HL-60/S4 (cell line): ENCODE measurements around the gene DDX25.
"Not testable (repeated sequence)": the region's sequence is repeated elsewhere in the genome, so short reads cannot be mapped to it uniquely, and the experiment has no call there.

Experiments used
- in situ Hi-C: fragments of 300-500 bp; cut with MboI; formaldehyde crosslinking; loops from 2 replicates; pipeline ENCODE4 v1.14.3; 2022; ENCODE audit warnings: low sequenced_read_pairs

Gene DDX25

DNA sequence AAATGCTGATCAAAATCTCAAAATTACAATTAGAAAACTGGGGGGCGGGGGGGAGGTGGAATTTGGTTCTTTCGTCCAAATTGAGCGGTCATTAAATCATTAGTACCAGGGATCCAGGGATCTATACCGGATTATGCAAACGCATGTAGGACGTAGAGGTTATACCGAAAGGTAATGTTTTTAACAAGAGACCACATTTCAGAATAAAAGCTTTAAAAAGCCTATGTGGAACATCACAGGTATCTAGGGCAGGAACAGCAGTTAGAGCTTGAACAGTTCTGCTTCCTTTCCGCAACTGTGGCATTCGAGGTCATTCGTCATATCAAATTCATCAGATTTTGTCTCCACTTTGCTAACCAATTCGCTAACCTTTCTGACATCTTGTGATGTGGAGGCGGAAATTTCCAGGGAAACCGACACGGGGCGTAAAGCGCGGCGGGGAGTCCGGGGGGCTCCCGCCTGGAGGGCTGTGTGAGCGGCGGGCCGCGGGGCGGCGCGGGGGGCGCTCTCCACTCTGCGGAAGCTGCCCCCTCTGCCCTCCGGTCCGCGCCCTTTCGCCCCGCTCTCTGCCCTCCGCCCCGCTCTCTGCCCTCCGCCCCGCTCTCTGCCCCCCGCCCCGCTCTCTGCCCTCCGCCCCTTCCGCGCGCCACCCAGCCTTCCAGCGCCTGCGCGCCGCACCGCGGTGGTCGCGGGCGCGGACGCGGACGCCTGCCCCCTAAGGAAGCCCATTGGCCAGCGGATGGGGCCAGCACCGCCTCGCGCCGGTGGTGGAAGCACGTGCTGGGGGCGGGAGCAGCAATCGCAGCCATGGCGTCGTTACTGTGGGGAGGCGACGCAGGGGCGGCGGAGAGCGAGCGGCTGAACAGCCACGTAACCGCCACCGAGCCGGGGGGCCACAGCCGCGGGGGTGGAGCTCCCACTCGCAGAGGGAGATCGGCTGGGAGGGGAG is at the start of gene DDX25:
Gene DDX25, plus strand, starts transcription at position 798 of the 949 bp plus-strand sequence. Its CDS starts 10 bp downstream, at position 808.
- in situ Hi-C loops: no loop called here

DNA sequence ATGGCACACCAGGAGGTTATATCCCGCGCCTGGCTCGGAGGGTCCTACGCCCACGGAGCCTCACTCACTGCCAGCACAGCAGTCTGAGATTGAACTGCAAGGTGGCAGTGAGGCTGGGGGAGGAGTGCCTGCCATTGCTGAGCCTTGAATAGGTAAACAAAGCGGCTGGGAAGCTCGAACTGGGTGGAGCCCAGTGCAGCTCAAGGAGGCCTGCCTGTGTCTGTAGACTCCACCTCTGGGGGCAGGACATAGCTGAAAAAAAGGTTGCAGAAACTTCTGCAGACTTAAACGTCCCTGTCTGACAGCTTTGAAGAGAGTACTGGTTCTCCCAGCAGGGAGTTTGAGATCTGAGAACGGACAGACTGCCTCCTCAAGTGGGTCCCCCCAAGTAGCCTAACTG is 46.6 kb upstream of the DDX25 start:
- in situ Hi-C loops: not testable (repeated sequence)

DNA sequence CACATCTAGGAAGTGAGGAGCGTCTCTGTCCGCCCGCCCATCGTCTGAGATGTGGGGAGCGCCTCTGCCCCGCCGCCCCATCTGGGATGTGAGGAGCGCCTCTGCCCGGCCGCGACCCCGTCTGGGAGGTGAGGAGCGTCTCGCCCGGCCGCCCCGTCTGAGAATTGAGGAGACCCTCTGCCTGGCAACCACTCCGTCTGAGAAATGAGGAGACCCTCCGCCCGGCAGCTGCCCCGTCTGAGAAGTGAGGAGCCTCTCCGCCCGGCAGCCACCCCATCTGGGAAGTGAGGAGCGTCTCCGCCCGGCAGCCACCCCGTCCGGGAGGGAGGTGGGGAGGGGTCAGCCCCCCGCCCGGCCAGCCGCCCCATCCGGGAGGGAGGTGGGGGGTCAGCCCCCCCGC is 41.5 kb upstream of the DDX25 start:
- in situ Hi-C loops: not testable (repeated sequence)

DNA sequence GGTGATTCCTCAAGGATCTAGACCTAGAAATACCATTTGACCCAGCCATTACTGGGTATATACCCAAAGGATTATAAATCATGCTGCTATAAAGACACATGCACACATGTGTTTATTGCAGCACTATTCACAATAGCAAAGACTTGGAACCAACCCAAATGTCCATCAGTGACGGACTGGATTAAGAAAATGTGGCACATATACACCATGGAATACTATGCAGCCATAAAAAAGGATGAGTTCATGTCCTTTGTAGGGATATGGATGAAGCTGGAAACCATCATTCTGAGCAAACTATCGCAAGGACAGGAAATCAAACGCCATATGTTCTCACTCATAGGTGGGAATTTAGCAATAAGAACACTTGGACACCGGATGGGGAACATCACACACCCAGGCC is 39.0 kb upstream of the DDX25 start:
- in situ Hi-C loops: not testable (repeated sequence)

DNA sequence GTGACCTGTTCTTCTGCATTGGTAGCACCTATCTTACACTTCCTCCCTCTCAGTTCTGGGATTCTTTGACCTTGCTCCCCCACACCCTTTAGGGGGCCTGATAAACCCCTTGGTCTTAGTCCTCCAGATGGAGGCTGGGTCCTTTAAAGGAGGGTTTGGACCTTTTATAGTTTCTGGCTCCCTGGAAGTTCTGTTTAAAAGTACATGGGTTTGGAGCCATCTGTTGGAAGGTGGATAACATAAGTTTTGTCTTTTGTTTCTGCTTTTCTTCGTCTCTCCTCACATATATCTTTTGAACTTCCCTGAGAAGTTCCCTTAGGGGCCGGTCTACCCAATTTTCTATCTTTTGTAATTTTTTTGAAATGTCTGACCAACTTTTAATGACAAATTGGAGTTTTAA is 34.8 kb upstream of the DDX25 start:
- in situ Hi-C loops: no loop called here

DNA sequence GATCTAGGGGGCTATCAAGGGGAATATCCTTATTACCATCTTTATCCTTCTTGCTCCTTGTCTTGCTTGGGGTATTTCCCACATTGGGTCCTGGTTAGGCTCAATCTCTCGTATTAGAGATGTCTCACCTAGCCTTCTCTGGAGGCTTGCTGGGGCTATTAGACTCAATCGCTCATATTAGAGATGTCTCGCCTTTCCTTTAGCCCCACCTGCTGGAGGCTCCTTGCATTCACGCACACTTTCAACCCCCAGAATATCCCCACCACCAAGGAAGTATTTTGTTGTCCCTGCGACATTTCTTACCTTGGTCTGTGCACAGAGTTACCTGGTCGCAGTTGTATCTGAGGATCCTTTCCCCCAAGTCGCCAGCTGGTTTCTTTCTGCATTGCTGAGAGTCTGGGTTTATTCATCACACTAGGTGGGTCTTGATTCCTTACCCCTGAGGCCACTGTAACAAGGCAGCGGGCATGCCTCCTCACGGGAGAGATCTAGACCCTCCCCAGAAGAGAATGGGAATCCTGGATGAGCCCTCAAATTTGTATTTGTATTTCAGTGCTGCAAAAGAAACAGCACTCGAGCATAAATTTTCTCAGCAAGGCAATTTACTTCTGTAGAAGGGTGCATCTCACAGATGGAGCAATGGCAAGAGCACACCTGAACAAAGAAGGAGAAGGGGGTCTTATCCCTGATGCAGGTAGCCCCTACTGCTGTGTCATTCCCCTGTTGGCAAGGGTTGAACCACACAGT is 32.7 kb upstream of the DDX25 start:
- in situ Hi-C loops: no loop called here

DNA sequence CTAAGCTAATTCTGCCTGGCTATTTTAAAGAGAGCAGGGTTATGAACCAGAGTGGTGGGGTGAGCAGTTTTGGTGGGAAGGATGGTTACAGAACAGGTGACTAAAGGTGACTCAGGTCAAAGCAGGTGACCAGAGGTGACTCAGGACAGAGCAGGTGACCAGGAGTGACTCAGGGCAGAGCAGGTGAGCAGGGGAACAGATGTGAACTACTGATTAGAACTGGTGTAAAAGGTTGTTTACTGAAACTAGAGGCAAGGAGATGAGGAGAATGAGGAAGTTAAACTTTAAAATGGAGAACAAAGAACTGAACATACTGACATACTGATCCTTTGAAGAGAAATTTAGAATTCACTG is 32.2 kb upstream of the DDX25 start:
- in situ Hi-C loops: no loop called here

DNA sequence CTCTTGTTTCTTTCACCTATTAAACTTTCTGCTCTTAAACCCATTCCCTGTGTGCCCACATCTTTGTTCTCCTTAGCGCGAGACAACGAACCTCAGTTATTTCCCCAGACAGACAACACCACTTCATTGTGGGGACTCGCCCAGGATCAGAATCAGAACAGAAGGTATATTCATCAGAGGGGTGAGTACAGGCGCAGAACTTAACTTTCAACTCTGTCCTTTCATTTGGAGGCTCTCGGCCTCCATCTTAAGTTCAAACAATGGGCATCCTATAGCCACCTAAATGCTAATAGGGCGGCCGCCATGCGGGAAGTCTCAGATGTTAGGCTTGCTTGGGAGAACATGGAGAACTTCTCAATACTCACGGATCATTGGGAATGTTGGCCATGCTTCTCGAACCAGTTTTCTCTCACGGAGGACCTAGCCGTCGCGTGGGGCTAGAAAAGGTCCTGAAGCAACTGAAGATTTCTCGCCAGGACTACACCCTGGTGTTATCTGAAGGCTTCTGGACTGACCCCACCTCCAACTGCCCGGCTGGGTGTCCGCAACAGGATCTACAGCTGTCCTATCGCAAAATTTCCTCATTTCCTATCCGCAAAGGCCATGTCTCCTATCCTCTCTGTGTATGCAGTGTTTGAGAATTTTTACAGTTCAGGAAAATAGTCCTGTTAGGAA is 30.3 kb upstream of the DDX25 start:
- in situ Hi-C loops: no loop called here

DNA sequence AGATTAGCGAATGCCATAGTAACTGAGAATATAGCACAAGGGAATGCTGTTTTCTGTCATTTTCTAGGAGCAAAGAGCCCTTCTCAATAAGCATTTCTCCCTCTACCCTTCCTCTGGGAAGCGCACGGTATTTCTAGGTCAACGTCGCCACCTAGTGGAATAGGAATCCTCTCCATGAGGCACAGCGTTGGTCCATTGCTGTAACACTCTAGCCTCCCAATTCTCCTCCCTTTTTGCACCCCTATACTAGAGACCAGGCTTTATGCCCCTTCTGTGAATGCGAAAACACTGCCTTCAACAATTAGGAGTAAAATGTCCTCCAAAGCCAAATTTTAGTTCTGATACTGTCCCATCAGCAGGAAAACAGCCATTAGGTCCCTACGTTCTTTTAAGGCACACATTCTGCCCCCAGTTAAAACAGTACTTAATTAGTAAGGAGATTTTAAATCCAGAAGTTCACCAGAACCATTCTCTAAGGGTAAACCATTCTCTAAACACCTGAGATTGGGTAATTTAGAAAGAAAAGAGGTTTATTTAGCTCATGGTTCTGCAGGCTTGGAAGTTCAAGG is 29.7 kb upstream of the DDX25 start:
- in situ Hi-C loops: no loop called here

DNA sequence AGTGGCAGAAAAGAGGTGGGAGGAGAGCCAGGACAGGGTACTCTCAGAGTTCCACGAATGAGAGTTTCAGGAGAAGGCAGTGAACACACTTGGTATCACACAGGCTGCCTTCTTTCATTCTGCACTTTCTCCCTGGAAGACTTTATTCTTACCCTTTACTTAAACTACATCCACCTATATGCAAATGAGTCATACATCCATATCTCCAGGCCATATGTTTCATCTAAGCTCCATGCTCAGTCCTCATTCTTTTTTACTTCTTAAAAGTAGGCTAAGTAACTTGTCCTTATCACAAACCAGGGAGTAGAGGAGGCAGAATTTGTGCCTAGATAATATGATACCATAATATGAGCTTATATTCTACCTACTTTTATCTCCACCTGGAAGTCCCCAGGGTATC is 23.0 kb upstream of the DDX25 start:
- in situ Hi-C loops: no loop called here

DNA sequence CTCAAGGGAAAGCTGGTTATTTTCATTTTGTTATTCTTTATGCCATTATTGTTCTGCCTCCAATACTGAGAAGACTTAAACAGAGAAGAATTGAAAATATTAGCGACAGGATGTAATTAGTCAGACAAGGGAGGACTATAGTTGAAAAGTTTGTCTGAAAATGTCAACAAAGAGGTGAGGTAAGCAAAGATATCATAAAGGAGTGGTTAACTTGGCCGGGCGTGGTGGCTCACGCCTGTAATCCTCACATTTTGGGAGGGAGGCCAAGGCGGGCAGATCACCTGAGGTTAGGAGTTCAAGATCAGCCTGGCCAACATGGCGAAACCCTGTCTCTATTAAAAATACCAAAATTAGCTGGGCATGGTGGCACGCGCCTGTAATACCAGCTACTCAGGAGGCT is 20.9 kb upstream of the DDX25 start:
- in situ Hi-C loops: no loop called here

DNA sequence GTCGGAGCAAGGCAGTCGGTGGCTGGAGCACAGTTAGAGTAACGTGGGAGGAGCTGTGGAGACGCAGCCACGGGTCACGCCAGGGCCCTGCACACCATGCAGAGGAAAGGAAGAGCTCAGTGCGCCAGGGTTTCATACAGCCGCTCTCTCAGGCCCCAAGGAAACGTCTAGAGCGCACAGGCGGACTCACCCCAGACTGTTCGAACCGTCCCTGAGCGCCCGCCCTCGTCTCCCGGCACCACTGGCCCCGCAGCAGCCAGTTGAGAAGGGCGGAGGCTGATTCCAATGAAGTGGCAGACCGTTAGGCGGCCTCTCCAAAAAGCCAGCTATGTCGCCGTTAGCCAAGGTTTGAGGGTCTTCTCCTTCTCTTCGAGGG is 17.3 kb upstream of the DDX25 start:
- in situ Hi-C loops: no loop called here

DNA sequence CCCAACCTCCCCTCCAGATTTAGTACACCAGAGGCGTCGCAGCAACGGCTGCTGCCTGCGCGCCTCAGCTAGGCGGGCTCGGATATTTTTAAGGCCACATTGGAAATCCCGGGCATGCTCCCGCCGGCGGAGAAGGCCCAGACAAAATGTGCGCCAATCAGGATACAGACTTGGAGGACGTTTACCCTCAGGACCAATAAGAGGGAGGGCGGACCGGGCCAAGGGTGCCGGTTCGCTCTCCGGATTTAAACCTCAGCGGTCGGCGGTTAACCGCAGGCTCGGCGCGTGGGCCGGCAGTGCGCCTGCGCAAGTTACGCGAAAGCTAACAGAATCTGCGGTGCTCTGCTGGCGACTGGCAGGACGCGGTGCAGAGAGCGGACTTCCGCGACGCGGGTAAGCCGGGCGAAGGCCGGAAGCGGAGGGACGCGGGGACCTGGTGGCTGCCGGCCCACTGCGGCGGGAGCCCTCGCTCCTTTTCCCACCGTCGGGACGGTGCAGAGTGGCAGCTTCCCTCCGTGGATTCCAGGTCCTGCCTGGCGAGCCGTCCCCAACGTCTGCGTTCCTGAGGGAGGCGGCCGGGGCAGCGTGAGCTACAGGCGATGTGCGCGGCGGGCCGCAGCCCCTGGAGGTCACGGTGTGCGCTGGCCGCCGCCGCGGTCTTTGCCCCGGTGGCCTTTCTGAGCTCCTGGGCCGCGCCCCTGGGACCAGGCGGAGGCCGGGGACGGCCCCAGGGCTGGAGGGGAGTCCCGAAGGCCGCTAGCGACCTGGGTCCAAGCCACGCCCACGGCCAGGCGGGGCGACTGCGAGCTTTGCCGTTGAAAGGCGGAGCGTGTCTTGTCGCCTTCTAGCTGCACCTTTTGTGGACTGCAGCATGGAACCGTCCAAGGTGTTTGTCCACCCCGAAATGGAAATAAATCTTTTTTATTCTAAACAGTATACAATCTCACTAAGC is 16.7 kb upstream of the DDX25 start, which contains the start of gene HYLS1:
Gene HYLS1, plus strand, starts transcription at position 296 of the 952 bp plus-strand sequence. CDS start 11,701 bp downstream, outside the sequence.
- in situ Hi-C loops: no loop called here

DNA sequence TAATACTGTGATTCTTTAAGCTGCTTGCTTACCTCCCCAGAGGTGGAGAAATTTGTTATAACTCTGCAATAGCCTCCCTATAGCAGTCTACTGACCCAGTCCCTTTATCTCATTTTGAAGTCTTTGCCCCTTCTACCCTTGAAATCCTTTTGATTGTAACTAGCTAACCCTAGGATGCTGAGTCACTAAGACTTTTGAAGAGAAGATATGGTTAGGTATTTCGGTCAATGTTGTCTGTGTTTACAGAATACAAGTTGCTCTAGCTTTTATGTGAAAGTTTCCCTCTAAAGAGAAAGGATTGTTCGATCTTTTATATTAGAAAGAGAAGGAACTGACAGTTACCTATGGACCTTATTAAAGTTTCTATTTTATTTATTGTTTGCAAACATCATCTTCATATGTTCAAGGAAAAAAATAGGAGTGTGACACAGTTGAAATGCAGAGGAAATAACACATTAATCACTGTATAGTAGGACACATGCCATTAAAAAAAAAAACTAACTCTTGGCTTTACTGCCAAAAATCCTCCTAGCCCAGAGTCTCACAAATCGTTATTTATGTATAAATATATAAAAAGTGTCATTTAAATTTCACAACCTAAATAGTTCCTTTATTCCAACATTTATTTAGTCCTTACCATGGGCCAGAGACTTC is 13.7 kb upstream of the DDX25 start:
- in situ Hi-C loops: no loop called here

DNA sequence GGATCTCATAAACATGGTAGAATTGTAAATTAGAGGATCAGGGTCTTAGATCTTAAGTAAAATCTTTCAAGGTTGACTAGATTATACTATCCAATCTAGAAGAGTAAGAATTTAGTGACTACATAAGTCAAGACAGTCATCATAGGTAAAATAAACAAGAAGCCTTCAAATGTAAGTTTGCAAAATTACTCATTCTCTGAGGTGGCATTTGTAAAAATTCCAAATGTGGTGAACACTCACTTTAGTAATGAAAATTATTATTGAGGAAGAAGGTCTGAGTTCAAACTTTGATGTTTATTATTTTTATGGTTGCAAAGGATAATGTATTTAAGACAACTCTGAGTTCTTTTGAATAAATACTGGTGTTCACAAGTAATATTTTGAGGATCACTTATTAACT is 12.2 kb upstream of the DDX25 start:
- in situ Hi-C loops: no loop called here

DNA sequence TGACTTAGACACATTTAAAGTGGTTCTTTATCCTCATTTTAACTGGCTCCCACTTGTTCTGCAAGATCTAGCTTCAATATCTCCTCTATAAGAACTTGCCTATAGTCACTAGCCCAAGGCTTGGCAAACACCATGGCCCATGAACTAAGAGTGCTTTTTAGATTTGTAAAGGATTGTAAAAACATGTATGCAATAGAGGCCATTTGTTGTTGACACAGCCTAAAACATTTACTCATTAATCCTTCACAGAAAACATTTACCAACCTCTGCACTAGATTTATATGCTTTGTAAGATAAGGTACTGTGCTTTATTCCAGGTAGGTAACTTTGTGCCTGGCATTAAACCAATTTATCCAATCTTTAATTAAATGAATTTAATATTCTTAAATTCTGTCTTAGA is 11.3 kb upstream of the DDX25 start:
- in situ Hi-C loops: no loop called here

DNA sequence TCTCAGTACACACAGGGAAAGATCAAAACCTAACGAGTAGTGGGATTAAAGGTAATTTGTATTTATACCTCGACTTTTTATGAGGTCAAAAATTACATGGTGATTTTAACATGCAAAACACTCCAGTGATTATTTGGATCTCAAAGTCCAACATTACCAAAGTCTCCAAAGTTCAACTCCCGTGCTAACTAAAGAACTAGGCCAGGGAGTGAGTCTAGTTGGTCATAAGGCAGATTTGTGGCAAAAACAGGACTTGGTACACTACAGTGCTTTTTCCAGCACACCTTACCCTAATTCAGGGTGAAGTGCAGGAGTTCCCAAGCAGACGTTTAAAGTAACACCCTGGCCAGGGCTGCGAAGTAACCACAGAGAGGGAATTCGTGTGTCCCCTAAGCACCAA is 2.4 kb upstream of the DDX25 start:
- in situ Hi-C loops: no loop called here

DNA sequence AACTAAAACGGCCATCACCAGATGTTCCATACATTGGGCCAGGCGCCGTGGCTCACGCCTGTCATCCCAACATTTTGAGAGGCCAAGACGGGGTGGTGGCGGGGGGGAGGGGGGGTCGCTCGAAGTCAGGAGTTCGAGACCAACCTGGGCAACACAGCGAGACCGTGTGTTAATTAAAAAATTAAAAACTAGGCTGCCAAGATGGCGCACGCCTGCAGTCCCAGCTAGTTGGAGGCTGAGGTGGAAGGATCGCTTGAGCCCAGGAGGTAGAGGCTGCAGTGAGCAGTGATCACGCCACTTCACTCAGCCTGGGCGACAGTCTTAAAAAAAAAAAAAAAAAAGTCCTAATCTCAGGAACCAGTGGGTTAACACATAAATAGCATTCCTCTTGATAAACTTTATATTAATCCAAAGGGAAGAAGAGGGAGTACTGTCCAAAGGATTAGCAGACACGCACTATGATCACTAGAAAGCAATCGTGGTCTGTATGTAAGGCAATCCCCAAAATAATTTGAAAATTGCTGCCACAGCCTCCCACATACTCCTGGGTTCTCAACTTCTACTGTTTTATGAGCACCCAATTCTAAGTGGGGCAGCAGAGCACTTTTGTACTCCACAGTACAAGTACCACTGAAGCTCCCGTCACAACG is 1.9 kb upstream of the DDX25 start:
- in situ Hi-C loops: no loop called here
